DMS79 (cell line): Measurements from ENCODE around the gene SNRPD1.
"Not testable (repeated sequence)": the region's sequence is repeated elsewhere in the genome, so short reads cannot be mapped to it uniquely, and the experiment has no call there.

Source experiments
- DNase-seq: peaks from one replicate; lab custom pipeline; 2025; lab: John Stamatoyannopoulos, UW

SNRPD1 gene

DNA sequence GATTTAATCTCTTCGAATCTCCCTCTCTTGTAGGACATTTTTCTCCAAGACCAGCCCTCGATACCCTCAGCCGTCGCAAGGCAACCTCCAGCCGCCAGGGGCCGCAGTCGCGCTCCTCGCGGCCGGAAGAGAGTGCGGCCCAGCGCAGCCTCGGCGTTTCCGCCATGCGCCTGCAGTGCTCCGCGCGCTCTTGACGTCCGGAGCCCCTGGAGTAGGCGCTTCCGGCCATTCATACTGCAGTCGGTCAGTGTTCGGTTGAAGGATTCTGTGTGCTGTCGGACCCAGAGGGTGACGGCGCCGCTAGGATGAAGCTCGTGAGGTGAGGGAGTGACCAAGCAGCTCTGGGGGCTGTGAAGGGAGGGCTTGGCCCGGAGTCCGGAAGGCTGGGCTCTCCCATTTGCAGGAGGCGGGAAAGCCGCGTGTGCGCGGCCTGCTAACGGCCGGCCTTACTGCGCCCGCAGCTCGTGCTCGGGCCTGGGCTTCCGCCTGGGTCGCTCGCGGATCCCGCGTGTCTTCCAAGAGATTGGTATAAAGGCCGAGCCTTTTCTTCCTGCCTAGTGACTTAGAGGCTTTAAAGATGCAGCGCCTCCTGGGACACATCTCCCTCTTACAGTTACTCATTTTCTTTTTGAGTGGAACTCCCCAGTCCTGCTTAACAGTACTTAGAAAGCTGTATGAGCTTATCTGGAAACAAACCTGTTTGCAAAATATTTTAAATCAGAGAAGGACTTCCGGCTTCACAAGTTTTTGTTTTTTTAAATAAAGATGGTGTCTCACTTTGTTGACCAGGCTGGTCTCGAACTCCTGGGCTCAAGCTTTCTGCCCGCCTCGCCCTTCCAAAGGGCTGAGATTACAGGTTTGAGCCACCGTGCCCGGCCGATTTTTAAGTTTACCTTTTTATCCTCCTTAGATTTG, at the start of gene SNRPD1:
TSS of gene SNRPD1 (plus strand) at position 190 of the 915 bp plus-strand sequence. CDS start at position 306, 116 bp downstream.
- DNase-seq = peak; percentile 63

DNA sequence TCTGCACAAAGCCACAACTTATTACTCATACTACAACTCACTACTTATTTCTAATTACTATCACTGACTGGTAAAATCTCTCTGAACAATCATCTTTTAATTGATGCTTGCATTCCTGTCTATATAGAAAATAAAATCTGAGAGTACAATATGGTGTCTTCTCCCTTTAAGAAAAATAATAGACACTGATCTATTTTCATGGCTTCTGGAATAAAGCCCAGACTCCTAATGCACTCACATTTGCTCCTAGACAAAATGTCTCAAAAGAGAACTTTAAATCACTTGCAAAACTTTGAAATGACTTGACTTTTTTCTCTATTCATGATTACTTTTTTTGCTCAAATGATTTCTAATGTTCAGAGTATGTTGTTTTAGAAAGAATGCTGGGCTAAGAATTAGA, 40.3 kb upstream of the SNRPD1 start:
- no peak for DNase-seq

DNA sequence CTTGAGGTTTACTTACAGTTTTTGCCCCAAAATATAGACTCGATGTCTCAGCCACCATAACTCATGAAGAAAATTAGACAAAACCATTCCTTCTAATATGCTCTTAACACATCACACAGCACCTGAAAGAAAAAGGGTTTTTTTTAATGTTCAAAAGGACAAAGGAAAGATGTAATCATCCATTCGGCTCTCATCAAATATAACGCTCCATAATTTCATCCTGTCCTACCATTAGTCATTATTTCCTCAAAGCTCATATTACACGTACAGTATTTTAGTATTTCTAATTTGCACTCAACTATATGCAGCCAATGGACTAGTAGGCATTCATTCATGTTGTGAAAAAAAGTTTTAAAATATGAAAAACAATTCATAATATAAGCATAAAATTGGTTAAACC, 36.5 kb upstream of the SNRPD1 start:
- no peak for DNase-seq

DNA sequence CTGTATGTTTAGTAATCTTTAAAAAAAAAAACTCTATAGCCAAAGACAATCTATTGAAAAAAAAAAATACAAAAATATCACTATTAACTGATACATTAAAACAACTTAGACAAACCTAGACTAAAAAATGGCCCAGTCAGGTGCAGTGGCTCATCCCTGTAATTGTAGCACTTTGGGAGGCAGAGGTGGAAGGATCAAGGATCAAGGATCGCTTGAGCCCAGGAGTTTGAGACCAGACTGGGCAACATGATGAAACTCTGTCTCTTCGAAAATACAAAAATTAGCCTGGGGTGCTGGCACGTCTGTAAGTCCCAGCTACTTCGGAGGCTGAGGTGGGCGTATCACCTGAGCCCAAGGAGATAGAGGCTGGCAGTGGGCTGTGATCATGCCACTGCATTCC, 27.7 kb upstream of the SNRPD1 start:
- no peak for DNase-seq

DNA sequence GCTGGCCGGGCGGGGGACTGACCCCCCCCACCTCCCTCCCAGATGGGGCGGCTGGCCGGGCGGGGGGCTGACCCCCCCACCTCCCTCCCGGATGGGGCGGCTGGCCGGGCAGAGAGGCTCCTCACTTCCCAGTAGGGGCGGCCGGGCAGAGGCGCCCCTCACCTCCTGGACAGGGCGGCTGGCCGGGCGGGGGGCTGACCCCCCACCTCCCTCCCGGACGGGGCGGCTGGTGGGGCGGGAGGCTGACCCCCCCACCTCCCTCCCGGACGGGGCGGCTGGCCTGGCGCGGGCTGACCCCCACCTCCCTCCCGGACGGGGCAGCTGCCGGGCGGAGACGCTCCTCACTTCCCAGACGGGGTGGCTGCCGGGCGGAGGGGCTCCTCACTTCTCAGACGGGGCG, 19.8 kb upstream of the SNRPD1 start:
- not testable (repeated sequence) for DNase-seq

DNA sequence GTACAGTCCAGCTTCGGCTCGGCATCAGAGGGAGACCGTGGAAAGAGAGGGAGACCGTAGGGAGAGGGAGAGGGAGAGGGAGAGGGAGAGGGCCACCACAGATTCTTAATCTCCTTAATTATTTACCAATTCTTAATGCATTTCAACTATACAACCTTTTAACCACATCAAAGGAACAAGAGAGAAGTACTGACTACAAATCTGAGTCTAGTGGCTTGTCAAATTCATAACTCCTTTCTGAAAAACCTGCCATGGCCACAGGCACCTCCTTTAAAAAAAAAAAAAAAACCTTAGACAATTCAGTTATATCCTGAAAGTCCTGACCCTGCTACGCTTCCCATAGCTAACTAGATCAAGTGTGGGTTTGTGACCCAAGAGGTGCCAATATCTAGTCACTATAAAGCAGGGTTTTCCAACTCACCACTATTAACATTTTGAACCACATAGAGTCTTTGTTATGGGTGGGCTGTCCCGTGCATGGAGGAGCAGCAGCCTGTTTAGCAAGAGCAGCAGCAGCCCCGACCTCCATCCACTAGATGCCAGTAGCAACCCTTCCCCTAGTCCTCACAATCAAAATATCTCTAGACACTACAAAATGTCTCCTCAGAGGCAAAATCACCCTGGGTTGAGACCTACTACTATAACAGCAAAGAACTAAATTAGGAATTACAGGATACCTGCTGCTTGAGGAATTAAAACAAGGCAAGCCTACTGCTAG, 18.4 kb upstream of the SNRPD1 start:
- DNase-seq = no peak

DNA sequence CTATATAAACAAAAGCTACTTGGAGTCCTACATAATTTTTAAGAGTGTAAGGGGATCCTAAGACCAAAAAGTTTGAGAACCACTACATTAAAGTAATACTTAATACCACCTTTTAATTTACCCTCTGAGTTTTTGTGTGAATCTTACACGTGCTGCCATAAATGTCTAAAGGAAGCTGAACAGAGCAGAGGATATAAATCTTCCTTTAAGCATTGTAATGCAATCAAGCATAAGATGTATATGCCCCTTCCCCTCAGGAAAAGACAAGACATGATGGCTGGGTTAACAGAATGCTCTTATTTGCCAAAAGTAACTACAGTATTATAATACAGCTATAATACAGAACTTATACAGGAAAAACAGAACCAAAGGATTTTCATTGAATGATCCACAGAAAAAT, 14.5 kb upstream of the SNRPD1 start:
- no peak for DNase-seq

DNA sequence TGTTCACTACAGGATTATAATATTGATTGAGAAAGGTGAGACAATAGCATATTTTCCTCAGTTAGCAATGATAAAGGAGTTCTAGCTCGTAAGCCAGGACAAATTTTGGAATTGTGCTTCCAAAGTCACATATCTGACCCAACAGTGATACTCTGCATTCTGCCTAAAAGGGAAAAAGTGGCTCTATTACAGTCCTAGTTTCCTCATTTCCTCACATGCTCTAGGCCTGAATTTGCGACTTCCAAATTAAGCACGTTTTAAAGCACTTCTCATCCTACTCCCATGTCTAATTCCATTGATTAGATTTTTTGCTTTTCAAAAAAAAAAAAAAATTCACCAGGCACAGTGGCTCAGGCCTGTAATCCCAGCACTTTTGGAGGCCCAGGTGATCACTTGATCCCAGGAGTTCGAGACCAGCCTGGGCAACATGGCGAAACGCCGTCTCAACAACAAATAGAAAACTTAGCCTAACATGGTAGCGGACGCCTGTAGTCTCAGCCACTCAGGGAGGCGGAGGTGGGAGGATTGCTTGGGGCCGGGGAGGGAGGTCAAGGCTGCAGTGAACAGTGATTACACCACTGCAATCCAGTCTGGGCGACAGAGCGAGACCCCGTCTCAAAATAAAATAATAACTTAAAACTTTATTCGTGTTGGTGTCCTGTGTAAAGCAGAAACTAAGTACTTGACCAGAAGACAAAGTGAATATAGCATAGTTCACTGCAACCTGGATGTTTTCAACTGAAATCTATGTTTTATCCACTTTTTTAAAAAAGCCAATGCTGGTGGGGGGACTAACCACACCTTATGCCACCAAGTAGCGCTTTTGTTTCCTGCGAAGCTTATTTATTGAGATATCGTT, 13.2 kb upstream of the SNRPD1 start:
- peak; percentile 6 for DNase-seq

DNA sequence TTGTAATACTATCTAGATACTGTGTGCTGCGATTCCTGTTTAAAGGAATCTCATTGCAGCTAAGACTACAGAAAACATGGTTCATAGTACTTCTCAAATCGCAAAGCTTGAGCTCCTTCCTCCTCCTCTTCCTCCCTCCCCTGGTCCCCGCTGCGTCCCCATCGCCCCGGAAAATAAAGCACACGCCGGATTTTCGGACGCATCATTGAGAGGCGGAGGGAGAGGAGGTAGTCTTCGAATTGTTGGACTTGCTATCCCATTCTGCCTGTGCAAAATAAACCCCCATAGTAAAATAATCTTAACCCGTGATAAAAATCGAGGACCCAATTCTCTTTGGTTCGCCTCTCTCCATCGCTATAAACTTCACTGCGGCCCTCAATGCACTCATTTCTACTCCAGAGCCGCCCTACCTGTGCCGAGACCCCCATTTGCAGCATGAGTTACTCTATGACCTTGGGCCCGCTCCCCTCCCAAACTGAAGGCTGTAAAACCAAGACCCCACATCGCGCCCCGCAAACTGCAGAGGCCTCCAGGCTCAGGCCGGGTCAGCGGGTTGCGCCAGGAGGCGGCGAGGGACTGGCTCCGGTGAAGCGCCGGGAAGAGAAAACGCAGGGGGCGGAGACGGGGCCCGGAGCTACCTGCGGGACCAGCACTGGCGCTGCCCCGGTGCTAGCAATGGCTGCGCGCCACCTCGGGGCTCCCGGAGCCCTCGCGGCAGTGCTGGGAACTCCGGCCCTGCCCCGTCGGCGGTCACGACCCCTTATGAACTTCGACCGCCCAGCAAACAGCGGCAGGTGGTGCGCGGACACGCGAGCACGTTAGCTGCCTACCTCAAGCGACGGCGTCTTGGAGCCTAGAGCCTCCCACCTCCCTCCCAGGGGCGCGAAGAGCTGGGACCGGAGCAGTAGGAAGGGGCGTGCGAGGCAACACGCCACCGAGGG, 12.3 kb upstream of the SNRPD1 start:
- peak; percentile 29 for DNase-seq

DNA sequence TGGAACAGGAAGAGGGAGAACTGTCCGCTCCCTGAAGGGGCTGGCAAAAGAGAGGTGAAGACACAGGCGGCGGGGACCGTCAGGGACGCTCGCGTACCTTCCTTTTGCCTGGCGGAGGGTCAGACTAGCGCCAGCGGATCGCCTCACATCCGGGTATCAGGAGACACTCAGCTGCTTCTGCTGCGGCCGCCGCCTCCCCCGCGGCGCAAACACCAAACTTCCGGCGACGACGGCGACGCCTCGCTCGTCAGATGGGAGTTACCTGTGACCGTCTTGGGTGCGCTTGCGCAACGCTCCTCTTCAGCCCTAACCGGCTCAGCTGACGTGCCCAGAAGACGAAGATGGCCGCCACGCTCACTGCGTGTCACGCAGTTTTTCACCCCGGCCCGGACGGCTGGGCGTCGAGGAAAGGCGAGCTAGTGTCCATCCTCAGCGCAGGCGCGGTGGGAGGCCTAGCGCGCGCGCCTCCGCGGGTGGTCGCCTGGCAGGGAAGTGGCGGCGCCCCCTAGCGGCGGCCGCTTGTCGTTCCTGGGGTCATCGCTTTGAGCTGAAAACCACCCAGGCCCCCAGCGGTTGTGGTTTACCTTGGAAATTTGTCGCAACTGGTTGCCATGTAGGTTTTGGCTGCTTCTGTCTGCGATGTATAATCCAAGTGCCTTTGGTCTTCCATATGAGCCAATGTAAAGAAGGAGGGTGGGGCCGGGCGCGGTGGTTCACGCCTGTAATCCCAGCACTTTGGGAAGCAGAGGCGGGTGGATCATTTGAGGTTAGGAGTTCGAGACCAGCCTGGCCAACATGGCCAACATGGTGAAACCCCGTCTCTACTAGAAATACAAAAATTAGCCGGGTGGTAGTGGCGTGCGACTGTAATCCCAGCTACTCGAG, 11.3 kb upstream of the SNRPD1 start, which contains the start of gene ESCO1:
TSS of gene ESCO1 (minus strand) at position 179 of the 885 bp plus-strand sequence. CDS start 25,861 bp downstream, outside the sequence.
- peak; percentile 96 for DNase-seq

DNA sequence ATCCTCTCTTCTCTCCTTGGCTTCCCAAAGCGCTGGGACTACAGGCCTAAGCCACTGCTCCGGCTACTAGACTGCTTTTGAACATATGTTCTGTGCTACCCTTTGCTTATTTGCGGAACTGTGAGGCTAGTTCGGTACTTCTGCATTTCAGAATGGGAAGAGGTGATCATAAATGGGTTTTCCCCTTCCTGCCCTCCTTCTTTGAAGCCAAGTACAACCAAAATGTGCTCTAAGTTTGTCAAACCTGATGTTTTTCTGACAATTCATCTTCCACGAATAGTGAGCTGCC, 9.9 kb upstream of the SNRPD1 start:
- no peak for DNase-seq

DNA sequence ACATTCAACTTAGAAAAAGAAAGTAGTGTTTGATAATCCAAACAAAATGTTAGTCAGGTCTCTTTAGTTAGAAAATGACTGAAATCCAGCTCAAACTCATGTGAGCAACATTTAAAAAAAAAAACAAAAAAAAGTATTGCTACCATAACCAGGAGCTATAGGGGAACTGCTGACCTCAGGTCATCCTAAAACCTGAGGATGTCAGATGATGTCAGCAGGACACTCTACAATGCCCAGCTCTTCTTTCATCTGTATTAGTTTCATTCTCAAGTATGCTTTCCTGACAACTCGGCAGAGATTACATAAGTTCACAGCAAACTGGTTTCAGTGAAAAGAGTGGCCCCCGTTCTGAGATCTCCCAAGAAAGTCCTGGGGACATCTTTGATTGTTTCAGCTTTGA, 7.4 kb upstream of the SNRPD1 start:
- no peak for DNase-seq

DNA sequence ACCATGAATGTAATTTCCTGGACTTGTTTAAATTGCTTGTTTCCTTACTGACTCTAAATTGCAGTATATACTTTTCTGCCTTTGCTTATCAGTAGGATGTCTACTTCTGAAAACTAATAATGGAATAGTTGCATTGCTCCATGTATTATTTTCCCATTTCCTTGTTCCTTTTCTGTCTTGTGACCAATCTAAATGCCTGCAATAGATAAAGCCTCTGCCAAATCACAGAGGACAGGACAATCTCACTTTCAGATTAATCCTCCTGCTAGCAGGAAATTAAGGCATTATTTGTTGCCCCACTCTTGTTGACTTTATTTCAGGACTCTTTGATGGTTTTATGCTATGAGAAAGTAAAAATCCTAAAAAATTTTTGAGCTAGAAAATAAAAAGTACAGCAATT, 6.9 kb upstream of the SNRPD1 start:
- no peak for DNase-seq

DNA sequence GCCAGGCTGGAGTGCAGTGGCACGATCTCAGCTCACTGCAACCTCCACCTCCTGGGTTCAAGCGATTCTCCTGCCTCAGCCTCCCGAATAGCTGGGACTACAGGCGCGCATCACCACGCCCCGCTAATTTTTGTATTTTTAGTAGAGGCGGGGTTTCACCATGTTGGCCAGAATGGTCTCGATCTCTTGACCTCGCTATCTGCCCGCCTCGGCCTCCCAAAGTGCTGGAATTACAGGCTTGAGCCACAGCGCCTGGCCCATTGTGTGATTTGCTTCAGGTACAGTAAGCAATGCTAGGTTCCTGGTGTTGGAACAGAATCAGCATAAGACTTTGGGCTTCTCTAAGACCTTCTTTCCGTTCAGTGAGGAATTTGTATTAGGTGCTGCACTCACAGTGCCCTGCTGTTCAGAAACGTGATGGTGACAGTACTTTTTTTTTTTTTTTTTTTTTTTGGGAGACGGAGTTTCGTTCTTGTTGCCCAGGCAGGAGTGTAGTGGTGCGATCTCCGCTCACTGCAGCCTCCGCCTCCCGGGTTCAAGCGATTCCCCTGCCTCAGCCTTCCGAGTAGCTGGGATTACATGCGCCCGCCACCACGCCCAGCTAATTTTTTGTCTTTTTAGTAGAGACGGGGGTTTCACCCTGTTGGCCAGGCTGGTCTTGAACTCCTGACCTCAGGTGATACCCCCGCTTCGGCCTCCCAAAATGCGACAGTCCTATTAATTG, 551 bp upstream of the SNRPD1 start:
- not testable (repeated sequence) for DNase-seq

DNA sequence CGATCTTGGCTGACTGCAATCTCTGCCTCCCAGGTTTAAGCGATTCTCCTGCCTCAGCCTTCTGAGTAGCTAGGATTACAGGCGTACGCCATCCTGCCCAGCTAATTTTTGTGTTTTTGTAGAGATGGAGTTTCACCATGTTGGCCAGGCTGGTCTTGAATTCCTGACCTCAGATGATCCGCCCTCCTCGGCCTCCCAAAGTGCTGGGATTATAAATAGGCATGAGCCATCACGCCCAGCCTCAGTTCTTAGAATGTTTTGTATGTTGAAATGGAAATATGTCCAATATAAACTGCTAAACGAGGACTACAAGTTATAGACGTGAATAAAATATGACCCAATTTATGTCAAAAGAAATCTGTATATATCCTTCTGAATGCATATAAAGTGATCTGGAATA, 9.5 kb downstream of the SNRPD1 start:
- DNase-seq = not testable (repeated sequence)

DNA sequence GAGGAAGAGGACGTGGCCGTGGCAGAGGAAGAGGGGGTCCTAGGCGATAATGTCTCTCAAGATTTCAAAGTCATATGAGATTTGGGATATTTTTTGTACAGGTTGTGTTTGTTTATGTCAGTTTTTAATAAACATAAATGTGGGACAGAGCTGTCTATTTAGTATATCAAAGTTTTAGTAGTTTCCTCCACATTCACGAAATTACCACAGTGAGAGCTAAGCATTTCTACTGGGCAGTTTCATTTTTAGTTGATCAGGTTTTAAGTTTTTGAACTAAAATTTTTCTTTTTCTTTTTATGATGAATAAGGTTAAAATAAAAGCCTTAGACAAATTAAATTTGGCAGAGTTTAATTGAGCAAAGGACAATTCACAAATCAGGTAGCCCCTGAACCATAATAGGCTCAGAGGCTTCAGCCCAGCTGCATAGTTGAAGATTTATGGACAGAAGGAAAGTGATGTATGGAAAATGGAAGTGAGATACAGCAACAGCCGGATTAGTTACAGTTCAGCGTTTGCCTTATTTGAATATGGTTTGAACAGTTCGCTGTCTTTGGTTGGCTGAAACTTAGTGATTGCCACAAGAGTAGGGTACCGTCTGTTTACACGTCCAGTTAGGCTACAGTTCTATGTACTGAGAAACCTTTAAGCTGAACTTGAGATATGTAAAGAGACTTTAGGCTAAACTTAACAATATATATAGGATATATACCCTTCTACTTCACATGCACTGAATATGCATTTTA, 17.1 kb downstream of the SNRPD1 start:
- no peak for DNase-seq

DNA sequence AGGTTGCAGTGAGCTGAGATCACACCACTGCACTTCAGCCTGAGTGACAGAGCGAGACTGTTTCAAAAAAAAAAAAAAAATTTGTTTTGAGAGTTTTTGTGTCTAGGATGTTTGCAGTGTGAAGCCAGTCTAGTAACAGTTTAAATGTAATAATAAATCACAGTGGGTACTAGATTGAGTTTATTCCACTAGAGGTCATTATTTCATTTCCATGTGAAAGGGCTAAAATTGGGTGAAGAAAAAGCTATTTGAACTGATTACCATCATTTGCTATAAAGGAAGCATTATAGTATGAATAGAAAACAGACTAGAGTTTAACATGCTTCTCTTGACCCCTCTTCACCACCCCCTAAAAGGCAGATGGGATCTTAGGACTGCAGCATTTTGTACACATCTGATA, 20.3 kb downstream of the SNRPD1 start:
- no peak for DNase-seq

DNA sequence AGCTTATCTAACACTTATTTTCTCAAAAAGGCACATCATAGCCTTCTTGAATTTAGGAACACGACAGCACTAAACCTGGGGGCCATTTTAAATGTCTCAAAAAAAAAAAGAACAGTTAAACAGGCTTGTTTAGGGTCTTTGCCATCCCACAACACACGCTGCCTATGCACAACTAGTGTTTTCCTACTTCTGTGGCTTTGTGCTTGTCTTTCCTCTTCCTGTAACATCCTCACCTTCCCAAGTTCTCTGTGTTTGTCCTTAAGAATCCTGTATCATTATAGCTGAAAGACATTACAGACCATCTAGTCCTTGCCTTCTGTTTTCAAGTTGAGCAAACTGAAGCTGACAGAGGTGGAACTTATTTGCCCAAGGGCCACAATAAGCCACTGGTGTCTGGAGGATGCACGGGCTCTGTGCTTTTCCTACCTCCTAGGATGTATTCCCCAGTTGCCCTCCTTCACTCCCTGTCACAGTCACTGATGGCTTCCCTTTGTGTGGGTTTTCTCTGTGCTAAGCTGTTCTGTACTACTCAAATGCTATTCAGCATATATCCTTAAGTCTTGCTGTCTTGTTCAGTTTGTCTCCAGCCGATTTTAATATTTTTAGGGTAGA, 22.6 kb downstream of the SNRPD1 start:
- no peak for DNase-seq
